Small intestine (tissue), 7 donors: ENCODE measurements around the gene SLC19A2. TPM values are rescaled to one million over a fixed set of nuclear protein-coding genes. Genes with fewer than 3 reads are reported as not detected.

Experiments used
- DNase-seq, 2 donors: peaks; one replicate each; pipeline versions ENCODE4 v3.0.0 to v3.0.0-alpha.2; 2013
- FAIRE-seq: peaks from 2 replicates; lab custom pipeline; 2012; peaks lifted over from hg19 to GRCh38; lab: Jason Lieb, UNC
- H3K27ac ChIP-seq, 3 donors: one replicate each; pipeline ENCODE4 v1.5.1; 2013; ENCODE audit warnings: low read length in 2 of 3, mild to moderate bottlenecking in 2 of 3, control low read depth in 1 of 3, inconsistent platforms in 1 of 3, low read depth in 1 of 3, moderate library complexity in 1 of 3
- H3K27me3 ChIP-seq, 3 donors: one replicate each; pipeline ENCODE4 v1.6.1; 2013; ENCODE audit warnings: low read length in 3 of 3, inconsistent platforms in 1 of 3; ENCODE audit not compliant: control insufficient read depth in 3 of 3, insufficient read depth in 3 of 3
- H3K36me3 ChIP-seq, 3 donors: one replicate each; pipeline ENCODE4 v1.6.1; 2013; ENCODE audit warnings: low read length in 3 of 3, inconsistent platforms in 1 of 3, low read depth in 1 of 3, mild to moderate bottlenecking in 1 of 3, moderate library complexity in 1 of 3; ENCODE audit not compliant: control insufficient read depth in 3 of 3, insufficient read depth in 2 of 3
- H3K4me1 ChIP-seq, 3 donors: one replicate each; pipeline ENCODE4 v1.6.1; 2013; ENCODE audit warnings: low read length in 2 of 3, inconsistent platforms in 1 of 3, low read depth in 1 of 3, mild to moderate bottlenecking in 1 of 3, moderate library complexity in 1 of 3; ENCODE audit not compliant: control insufficient read depth in 3 of 3, insufficient read depth in 2 of 3
- H3K4me3 ChIP-seq, 3 donors: one replicate each; pipeline ENCODE4 v1.5.1; 2013; ENCODE audit warnings: low read length in 3 of 3, control low read depth in 1 of 3, inconsistent platforms in 1 of 3, low read depth in 1 of 3, mild to moderate bottlenecking in 1 of 3, moderate library complexity in 1 of 3
- H3K9me3 ChIP-seq, 2 donors: one replicate each; pipeline ENCODE4 v1.6.1; 2013; ENCODE audit warnings: low read depth in 1 of 2, low read length in 1 of 2; ENCODE audit not compliant: control insufficient read depth in 2 of 2, insufficient read depth in 1 of 2
- WGBS, 3 donors: extraction: QIAGEN DNeasy Blood & Tissue Kit; methylation state at CpG; one replicate each; pipeline ENCODE4 v1.1.7; 2013; 5-methylcytosine and 5-hydroxymethylcytosine counted together
- polyA plus RNA-seq, 4 donors: library from polyadenylated mRNA; stranded (reverse) in 3 of 4; unstranded in 1 of 4; fragments of 200-250 nt in 3 of 4; fragments of 120-200 nt in 1 of 4; gene quantifications; one replicate each; pipeline versions ENCODE4 v1.2.1 to v1.2.3, GENCODE V29; 2013
- donor health status: healthy with polysubstance abuse.
- donor health status: control.
- donor health status: control.
- donor health status: Bipolar disorder and iron deficiency.
- donor health status: healthy.

Gene SLC19A2
- polyA plus RNA-seq, 4 donors = 1.9 to 14.8 (median 9.3) TPM

DNA sequence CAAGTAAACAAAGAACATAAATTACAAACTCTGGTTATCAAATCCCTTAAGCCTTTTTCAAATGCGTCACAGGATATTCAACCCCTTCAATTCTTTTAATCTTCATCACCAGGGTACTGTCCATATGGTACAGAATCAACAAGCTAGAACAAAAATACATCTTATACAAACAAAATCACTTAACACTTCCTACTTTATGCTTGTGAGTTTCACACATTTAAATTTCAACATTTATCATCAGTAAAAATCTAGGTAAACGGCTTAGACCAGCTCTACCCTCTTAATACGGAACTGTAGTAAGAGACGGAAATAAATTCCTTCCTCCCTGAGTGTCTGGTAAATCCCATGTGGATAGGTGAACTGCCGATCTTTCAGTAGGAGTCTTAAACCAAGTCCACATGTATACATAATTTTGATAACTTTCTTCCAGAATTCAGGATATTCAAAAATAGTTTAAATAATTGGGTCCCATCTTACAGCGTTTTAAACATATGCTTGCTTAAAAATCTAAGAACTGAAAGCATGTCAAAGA, 59.5 kb downstream of the SLC19A2 start:
- no peak overlapping the region for H3K4me3 ChIP-seq
- DNase-seq (no peak), FAIRE-seq (no peak)
- peaks cover 0 to 11% (median 6%) of the 10 kb centered on the region in 3 donors for H3K27me3 ChIP-seq
- no peaks in the 10 kb centered on the region for H3K36me3 ChIP-seq
- H3K9me3 ChIP-seq = no peaks in the 10 kb centered on the region
- WGBS, 3 donors = 65 to 78% (median 74%) methylated on average over 6 of the region's 6 CpGs
- no peak overlapping the region for H3K27ac ChIP-seq
- H3K4me1 ChIP-seq = peaks cover 0 to 3% (median 0%) of the 10 kb centered on the region in 3 donors

- no peak overlapping the region for H3K27ac ChIP-seq
- H3K4me1 ChIP-seq = no peaks in the 10 kb centered on the region
- no peaks in the 10 kb centered on the region for H3K9me3 ChIP-seq
- no peak overlapping the region for H3K4me3 ChIP-seq
- H3K27me3 ChIP-seq = peaks cover 0 to 1% (median 0%) of the 10 kb centered on the region in 3 donors
- 91 to 94% (median 93%) methylated on average over 5 of the region's 5 CpGs for WGBS, 3 donors
- FAIRE-seq (no peak), DNase-seq (no peak)
- H3K36me3 ChIP-seq = no peaks in the 10 kb centered on the region
Measured at GRCh38 chr1:169421309-169421708, 64.4 kb downstream of the SLC19A2 start.

DNA sequence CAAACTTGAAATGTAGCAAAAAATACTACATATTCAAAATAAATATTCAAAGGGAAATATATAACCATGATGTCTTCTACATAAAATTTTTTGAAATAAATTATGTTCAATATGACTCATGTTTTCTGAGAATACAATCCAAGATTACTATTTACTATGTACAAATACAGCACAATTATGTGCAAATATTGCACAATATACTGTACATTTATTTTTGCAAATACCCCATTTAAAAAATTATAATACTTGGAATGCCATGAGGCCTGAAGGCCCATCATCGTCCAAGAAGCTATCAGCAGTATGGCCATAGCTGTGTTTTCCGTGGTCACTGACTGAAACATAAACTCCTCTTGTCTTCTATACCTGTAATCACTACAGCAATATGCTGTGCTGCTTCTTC, 70.8 kb downstream of the SLC19A2 start:
- 92 to 97% (median 94%) methylated on average over 2 of the region's 2 CpGs for WGBS, 3 donors
- FAIRE-seq = no peak

More for the DNA sequence above, 70.8 kb downstream of the SLC19A2 start:
- H3K27me3 ChIP-seq = no peaks in the 10 kb centered on the region
- DNase-seq = no peak
- H3K27ac ChIP-seq = no peak overlapping the region
- no peaks in the 10 kb centered on the region for H3K4me1 ChIP-seq
- no peaks in the 10 kb centered on the region for H3K9me3 ChIP-seq
- no peaks in the 10 kb centered on the region for H3K36me3 ChIP-seq
- no peak overlapping the region for H3K4me3 ChIP-seq

Other genes with a start within 250 kb of the SLC19A2 start
- 10 to 100 TPM in 2 of 4 donors, 1 to 10 TPM in 2; 2.2 to 18.8 (median 8.8) TPM for gene NME7, start 118.1 kb downstream of the SLC19A2 start, polyA plus RNA-seq
- 10 to 100 TPM in 3 of 4 donors, 1 to 10 TPM in 1; 9.2 to 21.3 (median 11.9) TPM for gene BLZF1, start 117.7 kb downstream of the SLC19A2 start, polyA plus RNA-seq
- under 1 TPM in 2 of 4 donors, not detected in 2; 0.25 to 0.49 TPM for gene CCDC181, start 58.5 kb downstream of the SLC19A2 start, polyA plus RNA-seq
- gene F5, start 100.5 kb upstream of the SLC19A2 start, polyA plus RNA-seq = 1 to 10 TPM in 1 of 4 donors, under 1 TPM in 2, not detected in 1; under 0.01 to 2.5 (median 0.36) TPM
- gene SELP, start 144.2 kb upstream of the SLC19A2 start, polyA plus RNA-seq = 1 to 10 TPM in 2 of 4 donors, under 1 TPM in 1, not detected in 1; 0.27 to 9.1 (median 1.4) TPM
- 1 to 10 TPM; 1.1 to 1.8 (median 1.6) TPM for gene SELL, start 225.7 kb upstream of the SLC19A2 start, polyA plus RNA-seq
- gene SELE, start 248.1 kb upstream of the SLC19A2 start, polyA plus RNA-seq = 1 to 10 TPM in 2 of 4 donors, under 1 TPM in 2; 0.22 to 3.1 (median 0.93) TPM